Heart right ventricle (tissue), 16 donors: Measurements from ENCODE around the gene ESYT3. TPM values are rescaled to one million over a fixed set of nuclear protein-coding genes. Genes with fewer than 3 reads are reported as not detected.
A peak's percentile ranks its signal among the peaks of the same experiment; 100 is the strongest.
"Not testable (repeated sequence)": the region's sequence is repeated elsewhere in the genome, so short reads cannot be mapped to it uniquely, and the experiment has no call there.

Experiments used
- ATAC-seq, 8 donors: fragments of 200-7000 bp; cut with Tn5 transposase; one replicate each; pipeline ENCODE4 v1.9.1; 2020; ENCODE audit warnings: mild to moderate bottlenecking in 8 of 8, moderate library complexity in 8 of 8, moderate number of reproducible peaks in 1 of 8
- DNase-seq, 2 donors: peaks; one replicate each; pipeline ENCODE4 v3.0.0-alpha.2; 2020
- H3K27ac ChIP-seq, 10 donors: fragments of 200-600 bp; sonication (generic) in 2 of 10; one replicate each; pipeline versions ENCODE4 v1.5.0 to v1.8.0; 2020 to 2022; ENCODE audit warnings: mild to moderate bottlenecking in 3 of 10
- H3K27me3 ChIP-seq, 7 donors: fragments of 200-600 bp; one replicate each; pipeline ENCODE4 v1.8.0; 2021 to 2022; ENCODE audit warnings: mild to moderate bottlenecking in 2 of 7
- H3K36me3 ChIP-seq, 9 donors: fragments of 200-600 bp; sonication (generic) in 1 of 9; one replicate each; pipeline versions ENCODE4 v1.5.0 to v1.8.0; 2020 to 2022; ENCODE audit warnings: mild to moderate bottlenecking in 2 of 9
- H3K4me1 ChIP-seq, 9 donors: fragments of 200-600 bp; sonication (generic) in 1 of 9; one replicate each; pipeline versions ENCODE4 v1.5.0 to v1.8.0; 2020 to 2022; ENCODE audit warnings: mild to moderate bottlenecking in 4 of 9
- H3K4me3 ChIP-seq, 10 donors: fragments of 200-600 bp; sonication (generic) in 2 of 10; one replicate each; pipeline versions ENCODE4 v1.5.0 to v1.8.0; 2020 to 2022; ENCODE audit warnings: mild to moderate bottlenecking in 7 of 10, moderate library complexity in 2 of 10
- H3K9me3 ChIP-seq, 11 donors: fragments of 200-600 bp in 10 of 11; sonication (generic) in 2 of 11; one replicate each; pipeline versions ENCODE4 v1.5.0 to v1.8.0; 2013 to 2022; ENCODE audit warnings: mild to moderate bottlenecking in 2 of 11, control low read depth in 1 of 11, moderate library complexity in 1 of 11
- CTCF ChIP-seq, 9 donors: fragments of 200-600 bp; sonication (generic) in 2 of 9; IDR thresholded peaks; one replicate each; pipeline versions ENCODE4 v1.5.0 to v1.8.0; 2021 to 2022; ENCODE audit warnings: antibody characterized with exemption in 9 of 9, mild to moderate bottlenecking in 5 of 9, moderate library complexity in 1 of 9
- WGBS, 2 donors: extraction: QIAGEN DNeasy Blood & Tissue Kit; methylation state at CpG; one replicate each; pipeline ENCODE4 v1.1.7; 2013; ENCODE audit warnings: inconsistent platforms in 1 of 2; 5-methylcytosine and 5-hydroxymethylcytosine counted together
- intact Hi-C, 10 donors: fragments of 100-400 bp; cut with DNase I; formaldehyde crosslinking; loops; one replicate each; pipeline versions ENCODE4 v1.11.1 to v1.14.2; 2022
- polyA plus RNA-seq, 2 donors: library from polyadenylated mRNA; stranded (reverse); fragments of 200-250 nt; gene quantifications; one replicate each; pipeline ENCODE4 v1.2.3, GENCODE V29; 2013
- total RNA-seq, 10 donors: library from RNA; stranded (reverse); fragmentation: NEBNext Ultra II Directional in 3 of 10; extraction: Animal tissue kit (Norgen Biotek cat#: 25700) in 3 of 10; gene quantifications; one replicate each; pipeline versions ENCODE4 v1.2.1 to v1.2.4, GENCODE V29; 2021 to 2023
- donor health status: Arrhythmogenic right ventricular cardiomyopathy.
- donor health status: ischemic (EF 13 %, LVEDD 7.1; RV severe dilation, severe dysfunction).
- donor health status: healthy with polysubstance abuse.
- donor health status: DM: no; HTN: yes; CAD: no.
- donor health status: DM: no; HTN: no; CAD: no.
- donor health status: ischemic (EF 25% LVEDD 6.9; RV normal size, moderate dysfunction).
- donor health status: ischemic (EF 25% LVEDD 5.7; RV mildly dilated, moderate dysfunction).
- donor health status: healthy.
- donor health status: DM: yes; HTN: yes; CAD: no.
- donor health status: Ischemic cardiomyopathy.
- donor health status: ischemic (EF 35%, LVEDD 5.7; RV mildly dilated, moderate dysfunction).
- donor health status: nonischemic (EF 11% LVEDD 7.7; RV severe dilation, severe dysfunction).
- donor health status: DM: yes; HTN: yes; CAD: no.
- donor health status: PGD.
- donor health status: ischemic (EF 29% LVEDD 5.4; RV normal size, mild dysfunction).
- donor health status: nonischemic (EF 23%, LVEDD 6.1; RV moderate dilation, normal function).

ESYT3 gene
- total and polyA plus RNA-seq, 12 donors, result 0.26 to 2.4 (median 1.1) TPM

GRCh38 chr3:138479438-138479863, 45.0 kb downstream of the ESYT3 start:
- intact Hi-C loops, result loop anchor here in 3 of 10 donors (5.0 to 10.0 kb wide), 3 partner anchors 105 to 445 kb away; no protein-coding TSS in a partner anchor
- ATAC-seq, result peak in 3 of 8 donors; percentile 14 to 66 (median 58)

GRCh38 chr3:138484672-138485071, 50.3 kb downstream of the ESYT3 start:
- H3K4me1 ChIP-seq, intact Hi-C loops, H3K27ac ChIP-seq, H3K27me3 ChIP-seq, ATAC-seq, H3K36me3 ChIP-seq, DNase-seq, H3K4me3 ChIP-seq: not testable (repeated sequence)
- peaks cover 0 to 44% (median 26%) of the 10 kb centered on the region in 11 donors for H3K9me3 ChIP-seq
- WGBS, 2 donors, result 96 to 97% methylated on average over 12 to 17 of the region's 17 CpGs

More at GRCh38 chr3:138479438-138479863, 45.0 kb downstream of the ESYT3 start:
- TF ChIP-seq CTCF (IDR thresholded peaks at IDR 0.05), result peak in 8 of 9 donors; percentile 16 to 67 (median 62)
- 19 to 31% methylated on average over 4 of the region's 4 CpGs for WGBS, 2 donors
- peaks cover 0 to 11% (median 0%) of the 10 kb centered on the region in 9 donors for H3K4me1 ChIP-seq
- H3K27me3 ChIP-seq, result no peaks in the 10 kb centered on the region
- H3K36me3 ChIP-seq, result no peaks in the 10 kb centered on the region
- H3K27ac ChIP-seq, result no peak overlapping the region
- no peaks in the 10 kb centered on the region for H3K9me3 ChIP-seq
- no peak for DNase-seq
- no peak overlapping the region for H3K4me3 ChIP-seq

GRCh38 chr3:138486580-138486979, 52.2 kb downstream of the ESYT3 start:
- H3K27ac ChIP-seq, ATAC-seq, H3K4me3 ChIP-seq, H3K27me3 ChIP-seq, intact Hi-C loops, DNase-seq, H3K36me3 ChIP-seq, H3K4me1 ChIP-seq: not testable (repeated sequence)
- H3K9me3 ChIP-seq, result peaks cover 0 to 48% (median 26%) of the 10 kb centered on the region in 11 donors
- WGBS, 2 donors, result 90 to 95% methylated on average over 6 of the region's 6 CpGs

- no peak for ATAC-seq
- intact Hi-C loops, result no loop called here
- no peak overlapping the region for H3K4me3 ChIP-seq
- no peak for DNase-seq
- no peak for TF ChIP-seq CTCF (IDR thresholded peaks at IDR 0.05)
- peaks cover 0 to 34% (median 12%) of the 10 kb centered on the region in 11 donors for H3K9me3 ChIP-seq
- H3K4me1 ChIP-seq, result peaks cover 0 to 27% (median 4%) of the 10 kb centered on the region in 9 donors
- WGBS, 2 donors, result 95 to 100% methylated on average over 1 of the region's 1 CpG
- no peaks in the 10 kb centered on the region for H3K27me3 ChIP-seq
- peaks cover 0 to 3% (median 0%) of the 10 kb centered on the region in 9 donors for H3K36me3 ChIP-seq
- no peak overlapping the region for H3K27ac ChIP-seq
Observed at GRCh38 chr3:138491971-138492370, 57.6 kb downstream of the ESYT3 start.

- DNase-seq (no peak), ATAC-seq (peak in 4 of 8 donors; percentile 43 to 65 (median 55))
- Histone ChIP-seq H3K27me3 (no peaks in the 10 kb centered on the region), H3K4me3 (no peak overlapping the region), H3K9me3 (peaks cover 0 to 22% (median 0%) of the 10 kb centered on the region in 11 donors), H3K4me1 (peaks cover 0 to 27% (median 4%) of the 10 kb centered on the region in 9 donors), H3K36me3 (peaks cover 0 to 3% (median 0%) of the 10 kb centered on the region in 9 donors), H3K27ac (peak overlapping the region in 3 of 10 donors; percentile 67 to 77 (median 69))
- intact Hi-C loops, result no loop called here
- TF ChIP-seq CTCF (IDR thresholded peaks at IDR 0.05), result no peak
- WGBS, 2 donors, result 73 to 81% methylated on average over 4 of the region's 4 CpGs
Observed at GRCh38 chr3:138492980-138493675, 58.7 kb downstream of the ESYT3 start.
